Mononuclear cell (primary cell): ENCODE measurements around the gene ZBTB46. TPM values are rescaled to one million over a fixed set of nuclear protein-coding genes. Genes with fewer than 3 reads are reported as not detected.

Experiments
- H3K27me3 ChIP-seq: 2 replicates; pipeline ENCODE4 v1.6.0; 2011; ENCODE audit warnings: low read length, control low read depth; ENCODE audit not compliant: insufficient read depth
- H3K4me1 ChIP-seq: 2 replicates; pipeline ENCODE4 v1.5.1; 2011; ENCODE audit warnings: mild to moderate bottlenecking, low read length, control low read depth; ENCODE audit not compliant: insufficient read depth
- H3K4me3 ChIP-seq: 2 replicates; pipeline ENCODE4 v1.5.1; 2011; ENCODE audit warnings: mild to moderate bottlenecking, low read length, moderate library complexity
- H3K9me3 ChIP-seq: 2 replicates; pipeline ENCODE4 v1.5.1; 2011; ENCODE audit warnings: low read depth, mild to moderate bottlenecking, control low read depth, low read length
- total RNA-seq: library from RNA; depleted of rRNA; stranded (reverse); fragments of >200 nt; gene quantifications from one replicate; pipeline ENCODE4 v1.2.3, GENCODE V29; 2012

Gene ZBTB46
- total RNA-seq, 1 donor = 2.1 TPM

DNA sequence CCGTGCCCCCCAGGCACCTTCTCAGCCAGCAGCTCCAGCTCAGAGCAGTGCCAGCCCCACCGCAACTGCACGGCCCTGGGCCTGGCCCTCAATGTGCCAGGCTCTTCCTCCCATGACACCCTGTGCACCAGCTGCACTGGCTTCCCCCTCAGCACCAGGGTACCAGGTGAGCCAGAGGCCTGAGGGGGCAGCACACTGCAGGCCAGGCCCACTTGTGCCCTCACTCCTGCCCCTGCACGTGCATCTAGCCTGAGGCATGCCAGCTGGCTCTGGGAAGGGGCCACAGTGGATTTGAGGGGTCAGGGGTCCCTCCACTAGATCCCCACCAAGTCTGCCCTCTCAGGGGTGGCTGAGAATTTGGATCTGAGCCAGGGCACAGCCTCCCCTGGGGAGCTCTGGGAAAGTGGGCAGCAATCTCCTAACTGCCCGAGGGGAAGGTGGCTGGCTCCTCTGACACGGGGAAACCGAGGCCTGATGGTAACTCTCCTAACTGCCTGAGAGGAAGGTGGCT, 133.7 kb downstream of the ZBTB46 start:
- Histone ChIP-seq H3K4me3 (no peak overlapping the region), H3K4me1 (peaks cover 18% of the 10 kb centered on the region), H3K27me3 (no peaks in the 10 kb centered on the region), H3K9me3 (no peaks in the 10 kb centered on the region)

DNA sequence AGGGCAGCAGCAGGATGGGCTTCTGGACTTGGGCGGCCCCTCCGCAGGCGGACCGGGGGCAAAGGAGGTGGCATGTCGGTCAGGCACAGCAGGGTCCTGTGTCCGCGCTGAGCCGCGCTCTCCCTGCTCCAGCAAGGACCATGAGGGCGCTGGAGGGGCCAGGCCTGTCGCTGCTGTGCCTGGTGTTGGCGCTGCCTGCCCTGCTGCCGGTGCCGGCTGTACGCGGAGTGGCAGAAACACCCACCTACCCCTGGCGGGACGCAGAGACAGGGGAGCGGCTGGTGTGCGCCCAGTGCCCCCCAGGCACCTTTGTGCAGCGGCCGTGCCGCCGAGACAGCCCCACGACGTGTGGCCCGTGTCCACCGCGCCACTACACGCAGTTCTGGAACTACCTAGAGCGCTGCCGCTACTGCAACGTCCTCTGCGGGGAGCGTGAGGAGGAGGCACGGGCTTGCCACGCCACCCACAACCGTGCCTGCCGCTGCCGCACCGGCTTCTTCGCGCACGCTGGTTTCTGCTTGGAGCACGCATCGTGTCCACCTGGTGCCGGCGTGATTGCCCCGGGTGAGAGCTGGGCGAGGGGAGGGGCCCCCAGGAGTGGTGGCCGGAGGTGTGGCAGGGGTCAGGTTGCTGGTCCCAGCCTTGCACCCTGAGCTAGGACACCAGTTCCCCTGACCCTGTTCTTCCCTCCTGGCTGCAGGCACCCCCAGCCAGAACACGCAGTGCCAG, 134.3 kb downstream of the ZBTB46 start, which contains the start of gene TNFRSF6B:
TSS of gene TNFRSF6B (plus strand) at position 25 of the 729 bp plus-strand sequence. CDS start at position 141, 116 bp downstream.
- Histone ChIP-seq H3K4me3 (no peak within 1 kb of the TSS), H3K27me3 (no peaks in the 10 kb centered on the region), H3K4me1 (peaks cover 18% of the 10 kb centered on the region), H3K9me3 (no peaks in the 10 kb centered on the region)

- H3K9me3 ChIP-seq = no peaks in the 10 kb centered on the region
- peaks cover 18% of the 10 kb centered on the region for H3K4me1 ChIP-seq
- no peak overlapping the region for H3K4me3 ChIP-seq
- no peaks in the 10 kb centered on the region for H3K27me3 ChIP-seq
These were observed 134.8 kb downstream of the ZBTB46 start for GRCh38 chr20:63696306-63696627.

GRCh38 chr20:63695424-63696305, 135.4 kb downstream of the ZBTB46 start:
- no peak overlapping the region for H3K4me3 ChIP-seq
- H3K9me3 ChIP-seq = no peaks in the 10 kb centered on the region
- no peaks in the 10 kb centered on the region for H3K27me3 ChIP-seq
- H3K4me1 ChIP-seq = peaks cover 18% of the 10 kb centered on the region

DNA sequence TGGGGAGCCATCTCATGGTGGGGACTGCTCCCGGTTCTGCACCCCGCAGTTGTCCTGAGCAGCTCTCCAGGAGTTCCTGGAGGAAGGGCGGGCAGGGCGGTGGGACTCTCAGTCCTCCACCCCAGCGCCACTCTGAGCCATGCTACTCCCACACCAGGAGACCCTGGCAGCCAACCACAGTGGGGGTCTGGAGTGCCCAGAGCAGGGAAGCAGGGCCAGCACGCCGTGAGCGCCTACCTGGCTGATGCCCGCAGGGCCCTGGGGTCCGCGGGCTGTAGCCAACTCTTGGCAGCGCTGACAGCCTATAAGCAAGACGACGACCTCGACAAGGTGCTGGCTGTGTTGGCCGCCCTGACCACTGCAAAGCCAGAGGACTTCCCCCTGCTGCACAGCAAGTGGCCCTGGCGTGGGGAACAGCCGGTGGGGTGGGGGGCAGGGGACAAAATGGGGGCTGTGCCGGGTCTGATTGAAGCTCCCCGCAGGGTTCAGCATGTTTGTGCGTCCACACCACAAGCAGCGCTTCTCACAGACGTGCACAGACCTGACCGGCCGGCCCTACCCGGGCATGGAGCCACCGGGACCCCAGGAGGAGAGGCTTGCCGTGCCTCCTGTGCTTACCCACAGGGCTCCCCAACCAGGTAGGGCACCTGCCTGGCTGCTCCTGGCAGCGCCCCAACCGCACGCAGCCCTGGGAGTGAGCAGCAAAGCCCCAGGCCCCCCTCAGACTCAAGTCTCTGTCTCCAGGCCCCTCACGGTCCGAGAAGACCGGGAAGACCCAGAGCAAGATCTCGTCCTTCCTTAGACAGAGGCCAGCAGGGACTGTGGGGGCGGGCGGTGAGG, 136.3 kb downstream of the ZBTB46 start:
- H3K9me3 ChIP-seq = no peaks in the 10 kb centered on the region
- peaks cover 18% of the 10 kb centered on the region for H3K4me1 ChIP-seq
- H3K4me3 ChIP-seq = no peak overlapping the region
- no peaks in the 10 kb centered on the region for H3K27me3 ChIP-seq

DNA sequence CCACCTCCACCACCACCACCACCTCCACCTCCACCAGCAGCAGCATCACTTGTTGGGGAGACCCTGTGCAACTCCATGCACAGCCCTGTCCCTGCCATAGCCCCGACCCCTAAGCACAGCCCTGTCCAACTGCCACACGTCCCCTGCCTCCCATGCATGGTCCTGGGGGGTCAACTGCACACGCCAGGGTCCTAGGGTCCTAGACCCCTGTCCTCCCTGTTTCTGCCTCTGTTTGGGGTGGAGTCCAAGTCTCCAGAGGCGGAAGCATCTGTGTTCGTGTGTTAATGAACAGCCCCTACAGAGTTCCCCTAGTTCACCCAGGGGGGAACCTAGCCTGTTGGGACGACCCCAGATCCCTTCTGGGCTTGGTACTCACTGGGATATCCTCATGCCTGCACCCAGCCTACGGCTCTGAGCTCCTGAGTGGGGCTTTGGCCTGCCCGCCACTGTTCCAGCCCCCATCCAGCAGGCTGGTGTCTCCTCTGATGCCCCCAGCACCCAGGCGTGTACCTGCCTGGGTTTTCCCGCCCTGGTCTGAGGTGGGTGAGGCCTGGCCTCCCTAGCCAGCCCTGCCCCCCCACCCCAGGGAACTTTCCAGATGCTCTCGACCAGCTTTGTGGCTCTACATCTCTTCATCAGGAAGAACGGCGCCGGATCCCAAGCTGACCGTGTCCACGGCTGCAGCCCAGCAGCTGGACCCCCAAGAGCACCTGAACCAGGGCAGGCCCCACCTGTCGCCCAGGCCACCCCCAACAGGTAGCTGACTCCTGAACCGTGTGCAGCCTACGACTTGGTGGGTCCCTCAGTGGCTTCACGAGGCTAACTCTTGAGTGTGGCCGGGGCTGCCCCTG, 137.1 kb downstream of the ZBTB46 start:
- peaks cover 18% of the 10 kb centered on the region for H3K4me1 ChIP-seq
- no peaks in the 10 kb centered on the region for H3K9me3 ChIP-seq
- H3K4me3 ChIP-seq = no peak overlapping the region
- no peaks in the 10 kb centered on the region for H3K27me3 ChIP-seq

Other genes with a start within 250 kb of the ZBTB46 start
- gene GMEB2, start 204.2 kb downstream of the ZBTB46 start, total RNA-seq = 27.1 TPM
- 14.5 TPM for gene STMN3, start 177.8 kb downstream of the ZBTB46 start, total RNA-seq
- 5.7 TPM for gene RTEL1, start 173.0 kb downstream of the ZBTB46 start, total RNA-seq
- not detected for gene TNFRSF6B, start 134.6 kb downstream of the ZBTB46 start, total RNA-seq
- gene ARFRP1, start 123.3 kb downstream of the ZBTB46 start, total RNA-seq = 13.5 TPM
- 14.0 TPM for gene ZGPAT, start 123.2 kb downstream of the ZBTB46 start, total RNA-seq
- 117 TPM for gene LIME1, start 94.6 kb downstream of the ZBTB46 start, total RNA-seq
- 17.1 TPM for gene SLC2A4RG, start 91.5 kb downstream of the ZBTB46 start, total RNA-seq
- not detected for gene ABHD16B, start 30.2 kb upstream of the ZBTB46 start, total RNA-seq
- gene TPD52L2, start 34.0 kb upstream of the ZBTB46 start, total RNA-seq = 54.8 TPM
- gene DNAJC5, start 63.9 kb upstream of the ZBTB46 start, total RNA-seq = 26.0 TPM
- gene UCKL1, start 125.2 kb upstream of the ZBTB46 start, total RNA-seq = 16.9 TPM
- 5.5 TPM for gene ZNF512B, start 138.7 kb upstream of the ZBTB46 start, total RNA-seq
- 2.3 TPM for gene SAMD10, start 148.4 kb upstream of the ZBTB46 start, total RNA-seq
- gene PRPF6, start 149.9 kb upstream of the ZBTB46 start, total RNA-seq = 36.6 TPM
- gene C20orf204, start 204.9 kb upstream of the ZBTB46 start, total RNA-seq = 2.9 TPM
- gene SOX18, start 218.4 kb upstream of the ZBTB46 start, total RNA-seq = not detected
- 6.0 TPM for gene TCEA2, start 231.9 kb upstream of the ZBTB46 start, total RNA-seq
- 33.6 TPM for gene RGS19, start 248.3 kb upstream of the ZBTB46 start, total RNA-seq
- gene OPRL1, start 248.8 kb upstream of the ZBTB46 start, total RNA-seq = 1.3 TPM